ENCODE data around the gene BABAM1.
A peak's percentile ranks its signal among the peaks of the same experiment; 100 is the strongest.

The BABAM1 gene
- total RNA-seq, result 21.0 to 23.1 reads per million in 2 experiments

GRCh38 chr19:17266975-17267788 lies at the start of gene BABAM1:
TSS of gene BABAM1 (plus strand) at chr19:17267443. CDS start at chr19:17268807, 1,364 bp downstream.
- DNase-seq (ENCODE audit: low read depth), result peak; percentile 93

GRCh38 chr19:17219286-17219685 lies 48.0 kb upstream of the BABAM1 start:
- no peak for DNase-seq (ENCODE audit: low read depth)

GRCh38 chr19:17220207-17220758 lies 47.0 kb upstream of the BABAM1 start:
- DNase-seq (ENCODE audit: low read depth), result no peak

- DNase-seq (ENCODE audit: low read depth), result no peak
These were observed 42.2 kb upstream of the BABAM1 start for GRCh38 chr19:17225053-17225452.

- DNase-seq (ENCODE audit: low read depth), result peak; percentile 96
These were observed 41.0 kb upstream of the BABAM1 start, which contains the start of gene OCEL1 for GRCh38 chr19:17226002-17226933. TSS of gene OCEL1 (plus strand) at chr19:17226226. CDS start at chr19:17226248, 22 bp downstream.

- DNase-seq (ENCODE audit: low read depth), result no peak
These were observed 39.4 kb upstream of the BABAM1 start for GRCh38 chr19:17227798-17228367.

- no peak for DNase-seq (ENCODE audit: low read depth)
These were observed 37.4 kb upstream of the BABAM1 start for GRCh38 chr19:17229890-17230289.

DNA sequence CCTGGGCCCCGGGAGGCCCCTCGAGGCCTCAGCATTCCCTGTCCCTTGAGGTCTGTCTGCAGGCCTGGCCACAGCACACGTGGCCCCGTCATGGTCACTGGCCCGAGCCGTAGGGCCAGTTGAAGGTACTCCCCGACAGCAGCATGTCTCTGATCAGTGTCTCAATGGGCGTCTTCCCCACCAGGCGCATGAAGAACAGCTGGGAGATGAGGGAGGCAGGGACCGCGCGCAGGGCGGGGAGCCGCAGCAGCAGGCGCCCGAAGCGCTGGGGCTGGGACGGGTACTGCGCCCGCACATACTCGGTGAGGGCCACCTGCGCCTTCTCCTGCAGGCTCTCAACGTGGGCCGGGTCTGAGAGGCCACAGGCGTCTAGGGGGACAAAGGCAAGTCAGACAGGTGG lies 35.0 kb upstream of the BABAM1 start:
- no peak for DNase-seq (ENCODE audit: low read depth)

- peak; percentile 33 for DNase-seq (ENCODE audit: low read depth)
These were observed 32.3 kb upstream of the BABAM1 start for GRCh38 chr19:17234911-17235299.

DNA sequence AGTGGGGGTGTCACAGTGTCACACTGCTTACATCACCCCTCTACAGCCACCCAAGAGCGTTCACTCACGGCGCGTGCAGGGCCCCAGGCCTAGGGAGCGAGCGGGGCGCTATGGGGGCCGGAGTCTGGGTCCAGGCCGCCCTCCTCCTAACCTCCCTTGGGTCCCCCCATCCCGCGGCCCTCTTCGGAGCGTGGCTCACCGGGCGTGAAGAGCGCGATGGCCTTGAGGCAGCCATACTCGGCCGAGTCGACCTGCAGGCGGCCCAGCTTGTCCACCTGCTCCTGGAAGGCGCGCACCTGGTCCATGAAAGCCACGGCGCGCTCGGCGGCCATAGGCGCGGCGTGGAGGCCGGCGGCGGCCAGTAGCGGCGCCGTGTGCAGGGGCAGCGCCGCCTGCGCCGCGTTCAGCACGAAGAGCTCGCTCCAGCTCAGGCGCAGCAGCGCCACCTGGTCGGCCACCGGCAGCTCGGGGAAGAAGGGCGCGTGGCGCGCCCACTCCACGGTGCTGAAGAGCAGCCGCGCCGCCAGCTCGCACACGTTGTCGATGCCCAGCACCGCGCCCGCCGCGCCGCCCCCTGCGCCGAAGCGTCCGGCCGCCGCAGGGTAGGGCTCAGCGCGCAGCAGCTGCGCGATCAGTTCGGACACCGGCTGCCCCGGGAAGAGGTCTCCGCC lies 31.8 kb upstream of the BABAM1 start:
- peak; percentile 61 for DNase-seq (ENCODE audit: low read depth)

- DNase-seq (ENCODE audit: low read depth), result no peak
These were observed 31.1 kb upstream of the BABAM1 start for GRCh38 chr19:17235971-17236777.

DNA sequence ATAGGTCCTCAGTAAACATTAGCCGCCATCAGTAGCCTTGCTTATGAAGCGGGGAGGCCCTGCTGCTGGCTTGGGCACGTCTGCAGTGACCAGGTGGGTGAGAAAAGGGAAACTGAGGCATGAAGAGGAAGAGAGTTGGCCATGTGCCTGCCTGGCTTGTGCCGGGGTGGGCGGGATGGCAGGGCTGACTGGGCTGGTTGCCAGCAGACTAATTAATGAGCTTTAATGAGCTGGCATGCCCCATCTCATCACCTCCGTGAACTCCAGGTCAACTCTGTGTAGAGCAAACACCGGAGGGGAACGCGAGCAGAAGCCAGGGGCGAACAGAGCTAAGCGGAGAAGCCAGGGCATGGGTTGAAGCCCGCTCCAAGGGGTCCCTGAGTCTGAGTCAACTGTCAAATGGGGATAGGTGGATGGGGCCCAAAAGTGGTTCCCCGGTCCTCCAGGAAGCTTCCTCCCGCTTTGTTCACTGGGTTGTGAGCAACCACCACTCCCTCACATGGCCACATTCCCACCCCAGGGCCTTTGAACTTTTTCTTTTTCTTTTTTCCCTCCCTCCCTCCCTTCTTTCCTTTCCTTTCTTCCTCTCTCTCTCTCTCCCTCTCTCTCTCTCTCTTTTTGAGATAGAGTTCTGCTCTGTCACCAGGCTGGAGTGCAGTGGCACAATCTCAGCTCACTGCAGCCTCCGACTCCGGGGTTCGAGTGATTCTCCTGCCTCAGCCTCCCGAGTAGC lies 30.3 kb upstream of the BABAM1 start:
- no peak for DNase-seq (ENCODE audit: low read depth)

- DNase-seq (ENCODE audit: low read depth), result no peak
These were observed 29.2 kb upstream of the BABAM1 start for GRCh38 chr19:17237747-17238706.

- DNase-seq (ENCODE audit: low read depth), result no peak
These were observed 27.0 kb upstream of the BABAM1 start for GRCh38 chr19:17240062-17240752.

DNA sequence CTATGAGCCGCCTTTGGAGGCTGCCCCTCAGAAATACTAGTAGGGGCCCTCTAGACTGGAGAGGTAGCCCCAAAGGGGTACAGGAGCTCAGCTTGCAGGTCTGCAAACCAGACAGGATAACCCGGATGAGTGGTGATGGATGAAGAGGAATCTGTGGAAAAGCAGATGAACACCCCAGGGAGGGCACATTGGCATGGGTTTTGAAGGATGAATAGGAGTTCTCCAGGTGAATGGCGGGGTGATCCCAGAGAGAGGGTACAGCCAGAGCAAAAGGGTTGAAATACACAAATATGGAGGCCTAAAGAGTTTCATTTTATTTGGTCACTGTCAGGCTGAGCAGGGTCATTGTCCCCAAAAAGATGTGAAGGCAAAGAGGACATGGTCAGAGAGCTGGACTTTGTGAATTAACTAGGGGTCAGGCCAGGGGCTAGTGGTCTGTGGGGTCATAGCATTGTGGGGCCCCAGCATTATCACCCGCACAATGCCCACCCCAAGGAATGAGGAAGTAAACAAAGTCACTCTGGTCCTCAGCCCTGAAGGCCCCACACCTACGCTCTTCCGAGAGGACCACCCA lies 26.3 kb upstream of the BABAM1 start:
- no peak for DNase-seq (ENCODE audit: low read depth)

DNA sequence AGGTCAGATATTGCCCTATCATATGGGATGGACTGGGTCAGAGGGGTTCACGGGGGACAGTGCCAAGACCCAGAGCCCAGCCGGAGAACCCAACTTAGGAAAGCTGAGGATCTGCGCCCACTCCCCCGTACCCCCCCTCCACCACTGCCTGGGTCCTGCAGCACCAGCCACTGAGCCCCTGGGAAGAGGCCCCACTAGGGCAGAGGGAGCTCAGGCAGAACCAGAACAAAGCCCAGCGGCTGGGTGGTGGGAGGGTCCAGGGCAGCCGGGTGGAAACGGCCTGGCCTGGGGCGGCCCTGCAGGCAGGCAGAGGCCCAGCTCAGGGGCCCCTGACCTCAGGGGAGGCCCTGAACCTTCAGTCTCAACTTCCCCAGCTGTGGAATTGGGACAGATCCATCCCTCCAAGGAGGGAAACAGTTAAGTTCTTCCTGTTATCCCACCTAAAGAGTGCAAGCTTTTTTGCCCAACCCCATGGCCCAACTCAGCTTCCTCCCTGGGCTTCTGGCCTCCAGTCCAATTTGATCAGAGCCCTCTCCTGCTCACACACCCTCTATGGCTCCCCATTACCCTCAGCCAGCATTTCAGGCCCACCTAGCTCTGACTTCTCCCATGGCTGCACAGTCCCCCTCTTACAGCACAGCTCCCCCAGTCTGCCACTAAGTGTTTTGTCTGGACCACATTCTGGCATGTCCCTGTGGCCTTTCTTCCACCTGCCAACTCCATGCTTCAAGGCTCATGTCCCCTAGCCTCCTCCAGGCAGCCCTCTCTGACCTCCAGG lies 24.6 kb upstream of the BABAM1 start:
- no peak for DNase-seq (ENCODE audit: low read depth)
